GM20000 (cell line): ENCODE measurements around the gene SPATA12.

ENCODE experiments used
- DNase-seq: peaks from one replicate; pipeline ENCODE4 v3.0.0; 2012; ENCODE audit warnings: low spot score
- CTCF ChIP-seq: IDR thresholded peaks from 2 replicates; pipeline ENCODE4 v1.5.1; 2012; ENCODE audit warnings: mild to moderate bottlenecking, control low read depth; ENCODE audit errors: extremely low read depth, missing control alignments

SPATA12 gene

DNA sequence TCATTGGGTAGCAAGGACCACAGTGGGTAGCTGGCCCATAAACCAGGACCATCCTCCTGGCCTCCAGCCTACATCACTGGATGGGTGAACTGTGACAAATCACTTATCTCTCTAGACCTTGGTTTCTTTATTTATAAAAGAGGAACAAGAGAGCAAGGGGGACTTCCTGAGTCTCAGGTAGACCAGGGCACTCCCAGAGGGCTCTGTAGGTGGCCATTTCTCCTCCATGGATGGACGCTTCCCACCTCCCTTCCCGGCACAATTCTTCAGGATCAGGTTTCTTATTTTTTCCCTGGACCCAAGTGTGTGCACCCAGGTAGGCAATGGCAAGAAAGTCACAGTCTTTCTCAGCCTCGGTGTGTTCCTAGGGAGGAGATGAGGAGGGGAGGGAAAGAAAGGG is 41.4 kb upstream of the SPATA12 start:
- no peak for TF ChIP-seq CTCF
- DNase-seq, result peak; percentile 70

DNA sequence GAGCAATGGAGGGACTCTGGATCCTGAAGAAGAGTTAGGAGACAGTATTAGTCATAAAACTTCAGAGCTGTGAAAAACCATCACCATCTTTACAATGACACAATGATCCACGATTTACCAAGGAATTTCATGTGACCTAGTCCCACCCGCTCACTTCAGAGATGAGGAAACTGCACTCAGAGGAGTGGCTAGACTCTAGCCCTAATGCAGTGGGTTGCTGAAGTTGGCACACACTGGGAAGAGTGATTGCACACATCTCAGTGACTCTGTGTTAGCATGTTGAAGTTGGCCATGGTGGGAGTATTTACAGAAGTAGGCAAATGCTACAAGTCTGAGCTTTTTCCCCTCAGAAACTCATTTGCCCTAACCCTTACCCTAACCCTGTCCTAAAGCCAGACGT is 35.2 kb upstream of the SPATA12 start:
- DNase-seq, result no peak
- no peak for TF ChIP-seq CTCF

GRCh38 chr3:57026944-57027343 is 33.5 kb upstream of the SPATA12 start:
- no peak for DNase-seq

GRCh38 chr3:57029383-57029782 is 31.1 kb upstream of the SPATA12 start:
- TF ChIP-seq CTCF, result no peak
- DNase-seq, result no peak

More at GRCh38 chr3:57026944-57027343, 33.5 kb upstream of the SPATA12 start:
- TF ChIP-seq CTCF, result no peak

GRCh38 chr3:57029924-57030323 is 30.5 kb upstream of the SPATA12 start:
- TF ChIP-seq CTCF, result no peak
- no peak for DNase-seq

- DNase-seq, result no peak
- TF ChIP-seq CTCF, result no peak
These were observed 29.7 kb upstream of the SPATA12 start for GRCh38 chr3:57030721-57031120.

DNA sequence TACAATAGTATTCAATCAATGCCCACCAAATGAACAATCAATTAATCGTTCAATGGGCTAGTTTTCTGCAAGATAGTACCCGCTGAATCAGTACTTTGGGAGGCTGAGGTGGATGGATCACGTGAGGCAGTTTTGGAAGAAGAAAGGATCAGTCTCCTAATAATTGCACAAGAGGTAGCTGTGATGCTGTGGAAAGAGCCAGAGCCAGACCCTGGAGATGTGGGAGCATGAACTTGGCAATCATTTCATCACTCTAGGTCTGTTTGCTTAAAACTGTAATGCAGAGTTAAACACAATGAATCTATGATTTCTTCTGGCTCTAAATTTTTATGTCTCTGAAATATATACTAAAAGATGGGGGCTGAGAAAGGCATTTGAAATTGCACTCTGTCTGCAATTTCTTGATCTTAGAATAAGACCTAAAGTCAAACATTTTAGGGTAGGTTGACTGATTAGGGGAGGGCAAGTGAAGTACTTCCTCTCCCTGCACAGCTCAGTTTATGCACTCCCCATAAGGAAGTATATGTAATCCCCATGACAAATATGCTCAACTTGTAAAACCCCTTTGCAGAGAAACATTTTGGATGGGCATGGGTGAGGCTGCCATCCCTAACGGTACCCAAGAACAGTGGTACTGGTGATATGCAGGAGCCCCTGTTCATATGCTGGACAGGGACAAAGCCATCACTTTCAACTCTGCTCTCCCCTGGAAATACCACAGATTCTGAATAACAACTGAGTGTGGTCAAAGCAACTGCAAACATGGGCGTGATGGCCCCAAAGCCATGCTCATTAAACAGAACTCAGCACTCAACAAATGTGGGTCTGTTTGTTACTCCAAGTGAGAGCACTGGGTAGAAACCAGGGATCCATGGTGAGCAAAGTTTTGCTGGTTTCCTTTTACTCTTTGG is 28.6 kb upstream of the SPATA12 start:
- no peak for TF ChIP-seq CTCF
- DNase-seq, result no peak
